Gastrocnemius medialis (tissue), 4 donors: ENCODE data around the gene ZNF407. TPM values are rescaled to one million over a fixed set of nuclear protein-coding genes. Genes with fewer than 3 reads are reported as not detected.
A peak's percentile ranks its signal among the peaks of the same experiment; 100 is the strongest.

Experiments used
- ATAC-seq, 2 donors: fragments of 150-250 bp; one replicate each; pipeline ENCODE4 v1.9.1; 2016
- DNase-seq, 2 donors: peaks; one replicate each; pipeline ENCODE4 v3.0.0-alpha.2; 2019
- H3K27ac ChIP-seq, 4 donors: fragments of 200-600 bp; sonication (generic); 1 replicate in 1 of 4; 2 replicates in 3 of 4; pipeline ENCODE4 v1.5.1; 2016 to 2018; ENCODE audit warnings: mild to moderate bottlenecking in 2 of 4, moderate library complexity in 1 of 4
- H3K27me3 ChIP-seq, 3 donors: fragments of 200-600 bp; sonication (generic) in 2 of 3; 1 replicate in 1 of 3; 2 replicates in 2 of 3; pipeline versions ENCODE4 v1.5.1 to v1.6.0; 2016 to 2019; ENCODE audit warnings: mild to moderate bottlenecking in 1 of 3, moderate library complexity in 1 of 3
- H3K36me3 ChIP-seq, 2 donors: fragments of 200-600 bp; sonication (generic) in 1 of 2; one replicate each; pipeline ENCODE4 v1.5.1; 2017 to 2018
- H3K4me1 ChIP-seq, 2 donors: fragments of 200-600 bp; sonication (generic) in 1 of 2; one replicate each; pipeline ENCODE4 v1.5.1; 2016 to 2017; ENCODE audit warnings: mild to moderate bottlenecking in 2 of 2
- H3K4me3 ChIP-seq, 4 donors: fragments of 200-600 bp; sonication (generic) in 3 of 4; 1 replicate in 1 of 4; 2 replicates in 3 of 4; pipeline ENCODE4 v1.5.1; 2016 to 2019; ENCODE audit warnings: mild to moderate bottlenecking in 2 of 4
- H3K9me3 ChIP-seq, 3 donors: fragments of 200-600 bp; sonication (generic) in 2 of 3; 1 replicate in 1 of 3; 2 replicates in 2 of 3; pipeline ENCODE4 v1.5.1; 2016 to 2019
- POLR2A ChIP-seq, 2 donors: fragments of 450-650 bp; IDR thresholded peaks; one replicate each; pipeline ENCODE4 v1.6.1; 2017; ENCODE audit warnings: antibody characterized with exemption in 2 of 2, mild to moderate bottlenecking in 2 of 2, moderate library complexity in 2 of 2
- in situ Hi-C, 4 donors: fragments of 200-750 bp; cut with MboI; loops; one replicate each; pipeline versions ENCODE4 v1.15.0 to v1.8.0; 2017; ENCODE audit warnings: low sequenced_read_pairs in 4 of 4
- intact Hi-C: fragments of 100-400 bp; cut with DNase I; formaldehyde crosslinking; loops from one replicate; pipeline ENCODE4 v1.15.1; 2023; ENCODE audit warnings: low total_unique reads
- total RNA-seq, 4 donors: library from RNA; depleted of rRNA; stranded (reverse); fragments of >200 nt; gene quantifications; one replicate each; pipeline versions ENCODE4 v1.1.0 to v1.2.3, GENCODE V29; 2016
- TF ChIP-seq, protein P1 (sequence below), 5 experiments: fragments of 450-650 bp in 3 of 5; fragments of 200-600 bp in 2 of 5; sonication (generic) in 2 of 5; IDR thresholded peaks in 4 of 5; conservative IDR thresholded peaks in 1 of 5; 1 replicate in 4 of 5; 2 replicates in 1 of 5; pipeline ENCODE4 v1.5.1; 2016 to 2019; ENCODE audit warnings: antibody characterized with exemption in 5 of 5, mild to moderate bottlenecking in 3 of 5, moderate library complexity in 3 of 5

Gene ZNF407
- total RNA-seq, 4 donors from 2014 or later = 5.9 to 11.4 (median 9.2) TPM

- peaks cover 0 to 13% of the 10 kb centered on the region in 2 donors for H3K36me3 ChIP-seq
- H3K4me1 ChIP-seq = peaks cover 0 to 2% of the 10 kb centered on the region in 2 donors
- TF ChIP-seq POLR2A (IDR thresholded peaks at IDR 0.05) = no peak
- TF ChIP-seq, protein P1, sequence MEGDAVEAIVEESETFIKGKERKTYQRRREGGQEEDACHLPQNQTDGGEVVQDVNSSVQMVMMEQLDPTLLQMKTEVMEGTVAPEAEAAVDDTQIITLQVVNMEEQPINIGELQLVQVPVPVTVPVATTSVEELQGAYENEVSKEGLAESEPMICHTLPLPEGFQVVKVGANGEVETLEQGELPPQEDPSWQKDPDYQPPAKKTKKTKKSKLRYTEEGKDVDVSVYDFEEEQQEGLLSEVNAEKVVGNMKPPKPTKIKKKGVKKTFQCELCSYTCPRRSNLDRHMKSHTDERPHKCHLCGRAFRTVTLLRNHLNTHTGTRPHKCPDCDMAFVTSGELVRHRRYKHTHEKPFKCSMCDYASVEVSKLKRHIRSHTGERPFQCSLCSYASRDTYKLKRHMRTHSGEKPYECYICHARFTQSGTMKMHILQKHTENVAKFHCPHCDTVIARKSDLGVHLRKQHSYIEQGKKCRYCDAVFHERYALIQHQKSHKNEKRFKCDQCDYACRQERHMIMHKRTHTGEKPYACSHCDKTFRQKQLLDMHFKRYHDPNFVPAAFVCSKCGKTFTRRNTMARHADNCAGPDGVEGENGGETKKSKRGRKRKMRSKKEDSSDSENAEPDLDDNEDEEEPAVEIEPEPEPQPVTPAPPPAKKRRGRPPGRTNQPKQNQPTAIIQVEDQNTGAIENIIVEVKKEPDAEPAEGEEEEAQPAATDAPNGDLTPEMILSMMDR (IDR thresholded peaks at IDR 0.05 in 4 of 5, conservative IDR thresholded peaks at IDR 0.05 in 1 of 5) = no peak
- H3K4me3 ChIP-seq = no peak overlapping the region
- no peak overlapping the region for H3K27ac ChIP-seq
- intact Hi-C loops (no loop called here), in situ Hi-C loops (no loop called here)
- no peaks in the 10 kb centered on the region for H3K9me3 ChIP-seq
- H3K27me3 ChIP-seq = no peaks in the 10 kb centered on the region
- ATAC-seq = no peak
- DNase-seq = no peak
Measured at GRCh38 chr18:74589021-74589420, 8.6 kb upstream of the ZNF407 start.

DNA sequence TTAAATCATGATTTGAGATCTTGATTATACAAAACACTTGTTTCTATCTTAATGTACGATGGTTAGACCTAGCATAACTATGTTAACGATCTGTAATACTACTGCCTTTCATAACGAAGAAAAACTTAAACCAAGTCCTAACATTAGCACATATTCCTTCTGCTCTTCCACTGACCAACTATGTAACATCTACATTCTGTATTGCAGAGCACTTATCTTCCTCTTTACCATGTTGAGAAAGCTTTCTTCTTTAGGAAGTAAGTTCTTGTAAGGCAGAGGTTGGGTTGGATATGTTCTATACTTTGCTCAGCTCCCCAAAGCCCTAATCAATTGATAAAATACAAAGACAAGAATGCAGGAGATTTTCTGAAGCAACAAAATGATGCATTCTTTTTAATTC lies 7.9 kb upstream of the ZNF407 start:
- peaks cover 0 to 14% of the 10 kb centered on the region in 2 donors for H3K36me3 ChIP-seq
- no peaks in the 10 kb centered on the region for H3K9me3 ChIP-seq
- H3K4me1 ChIP-seq = peaks cover 6% of the 10 kb centered on the region in 2 donors
- ATAC-seq (no peak), DNase-seq (no peak)
- H3K27me3 ChIP-seq = no peaks in the 10 kb centered on the region
- no peak overlapping the region for H3K27ac ChIP-seq
- TF ChIP-seq, protein P1 (IDR thresholded peaks at IDR 0.05 in 4 of 5, conservative IDR thresholded peaks at IDR 0.05 in 1 of 5) = no peak
- no peak for TF ChIP-seq POLR2A (IDR thresholded peaks at IDR 0.05)
- in situ Hi-C loops = no loop called here
- intact Hi-C loops = loop anchor here (10.0 kb wide), 1 partner anchor 625 kb away; the partner anchor contains the start of gene TSHZ1
- H3K4me3 ChIP-seq = no peak overlapping the region

- H3K36me3 ChIP-seq = peaks cover 0 to 14% of the 10 kb centered on the region in 2 donors
- no peak for DNase-seq
- H3K4me1 ChIP-seq = peaks cover 13 to 14% of the 10 kb centered on the region in 2 donors
- no peak for ATAC-seq
- no peaks in the 10 kb centered on the region for H3K9me3 ChIP-seq
- no peaks in the 10 kb centered on the region for H3K27me3 ChIP-seq
- no peak for TF ChIP-seq POLR2A (IDR thresholded peaks at IDR 0.05)
- TF ChIP-seq, protein P1 (IDR thresholded peaks at IDR 0.05 in 4 of 5, conservative IDR thresholded peaks at IDR 0.05 in 1 of 5) = no peak
- intact Hi-C loops = loop anchor here (10.0 kb wide), 1 partner anchor 624 kb away; the partner anchor contains the start of gene TSHZ1
- no peak overlapping the region for H3K27ac ChIP-seq
- no peak overlapping the region for H3K4me3 ChIP-seq
- in situ Hi-C loops = no loop called here
Measured at GRCh38 chr18:74590671-74591070, 7.0 kb upstream of the ZNF407 start.

- peaks cover 39% of the 10 kb centered on the region in 2 donors for H3K4me1 ChIP-seq
- TF ChIP-seq POLR2A (IDR thresholded peaks at IDR 0.05) = no peak
- TF ChIP-seq, protein P1 (IDR thresholded peaks at IDR 0.05 in 4 of 5, conservative IDR thresholded peaks at IDR 0.05 in 1 of 5) = no peak
- in situ Hi-C loops (loop anchor here in 1 of 4 donors (5.0 kb wide), 1 partner anchor 98 kb away; the partner anchor contains the start of gene CNDP2), intact Hi-C loops (loop anchor here (5.0 to 10.0 kb wide), 2 partner anchors 303 to 619 kb away; partner anchors contain the start of genes CYB5A and TSHZ1)
- no peaks in the 10 kb centered on the region for H3K9me3 ChIP-seq
- no peaks in the 10 kb centered on the region for H3K27me3 ChIP-seq
- peak overlapping the region; percentile 3 to 98 (median 92) for H3K27ac ChIP-seq
- H3K4me3 ChIP-seq = peak overlapping the region in 3 of 4 donors; percentile 81 to 97 (median 93)
- peaks cover 0 to 14% of the 10 kb centered on the region in 2 donors for H3K36me3 ChIP-seq
- ATAC-seq (no peak), DNase-seq (no peak)
Measured at GRCh38 chr18:74595431-74595830, 2.2 kb upstream of the ZNF407 start.
